Neural progenitor cell (in vitro differentiated cells): ENCODE data around the gene CBLB.

ENCODE experiments used
- CTCF ChIP-seq: fragments of 200-600 bp; sonication (generic); IDR thresholded peaks from 2 replicates; pipeline ENCODE4 v1.5.1; 2017; ENCODE audit warnings: antibody characterized with exemption, mild to moderate bottlenecking
- EZH2 ChIP-seq: fragments of 200-600 bp; sonication (generic); IDR thresholded peaks from 2 replicates; pipeline ENCODE4 v1.6.1; 2017; ENCODE audit warnings: antibody characterized with exemption, mild to moderate bottlenecking, moderate library complexity

- TF ChIP-seq CTCF (no peak), EZH2 (no peak)
These were observed 159.8 kb downstream of the CBLB start for GRCh38 chr3:105708980-105709379.
